ENCODE data around the gene PHACTR3. TPM values are rescaled to one million over a fixed set of nuclear protein-coding genes. Genes with fewer than 3 reads are reported as not detected.

PHACTR3 gene
- total and polyA plus RNA-seq, 2 donors (not counting 3 experiments of a cell fraction or from before 2014, with no cell fraction given) = not detected

GRCh38 chr20:59784365-59784764 is 180.0 kb downstream of the PHACTR3 start:
- H3K9me3 ChIP-seq (replicated peaks; ENCODE audit: control insufficient read depth, insufficient read depth, low read length) = no peaks in the 10 kb centered on the region
- no peaks in the 10 kb centered on the region for H3K4me1 ChIP-seq (ENCODE audit: control insufficient read depth, extremely low read depth, insufficient read depth, low read length)
- no peak for FAIRE-seq
- no peak overlapping the region for H3K27ac ChIP-seq (ENCODE audit: insufficient read depth, low read depth, low read length)
- no peaks in the 10 kb centered on the region for H3K36me3 ChIP-seq (ENCODE audit: control insufficient read depth in 2 of 2, extremely low read depth in 1 of 2, insufficient read depth in 2 of 2, low read length in 2 of 2)
- no peaks in the 10 kb centered on the region for H4K20me1 ChIP-seq (replicated peaks; ENCODE audit: control insufficient read depth, extremely low read depth, insufficient read depth, low read length)
- no peak for DNase-seq (ENCODE audit: low read depth, low spot score)
- TF ChIP-seq MYC (IDR thresholded peaks at IDR 0.05; ENCODE audit: low read depth, low read length) = no peak
- TF ChIP-seq FOS (IDR thresholded peaks at IDR 0.05; ENCODE audit: borderline replicate concordance, insufficient read depth, low read length) = no peak
- no peak for TF ChIP-seq POLR2AphosphoS5 (IDR thresholded peaks at IDR 0.05; ENCODE audit: insufficient read depth, low read depth, low read length)
- no peak for TF ChIP-seq CTCF (IDR thresholded peaks at IDR 0.05; ENCODE audit: extremely low read depth in 1 of 2, insufficient read depth in 1 of 2, low read depth in 1 of 2, low read length in 2 of 2)
- TF ChIP-seq POLR2A (IDR thresholded peaks at IDR 0.05; ENCODE audit: low read depth, low read length) = no peak
- TF ChIP-seq EZH2 (IDR thresholded peaks at IDR 0.05; ENCODE audit: borderline replicate concordance, low read depth, low read length, severe bottlenecking) = no peak
- no peak for TF ChIP-seq JUN (IDR thresholded peaks at IDR 0.05; ENCODE audit: borderline replicate concordance, insufficient read depth, insufficient read length, low read depth)
- TF ChIP-seq, protein P1, sequence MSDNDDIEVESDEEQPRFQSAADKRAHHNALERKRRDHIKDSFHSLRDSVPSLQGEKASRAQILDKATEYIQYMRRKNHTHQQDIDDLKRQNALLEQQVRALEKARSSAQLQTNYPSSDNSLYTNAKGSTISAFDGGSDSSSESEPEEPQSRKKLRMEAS (IDR thresholded peaks at IDR 0.05; ENCODE audit: insufficient read depth, insufficient read length) = no peak
- TF ChIP-seq GATA2 (IDR thresholded peaks at IDR 0.05; ENCODE audit: insufficient read depth, insufficient read length, low read depth, low read length) = no peak
- dilution Hi-C loops (cut with MboI; ENCODE audit: extremely low pct_ligation_motif_present, low sequenced_read_pairs) = no loop called here
- no peak overlapping the region for H2AFZ ChIP-seq (ENCODE audit: low read depth, low read length)
- no peak overlapping the region for H3K4me2 ChIP-seq (ENCODE audit: insufficient read depth, low read length)
- POLR2A ChIA-PET = no interaction called here
- no peak overlapping the region for H3K9ac ChIP-seq (replicated peaks; ENCODE audit: extremely low read depth, insufficient read depth, low read length)
- H3K79me2 ChIP-seq (ENCODE audit: control insufficient read depth, insufficient read depth, low read length) = no peaks in the 10 kb centered on the region
- H3K9me1 ChIP-seq (replicated peaks; ENCODE audit: control insufficient read depth, extremely low read depth, insufficient read depth, low read length) = no peaks in the 10 kb centered on the region
- CTCF ChIA-PET = no interaction called here
- no peaks in the 10 kb centered on the region for H3K27me3 ChIP-seq (ENCODE audit: control insufficient read depth in 2 of 2, insufficient read depth in 2 of 2, low read length in 2 of 2)
- intact Hi-C loops (cut with micrococcal nuclease) = no loop called here
- no peak overlapping the region for H3K4me3 ChIP-seq (replicated peaks in 1 of 3; ENCODE audit: insufficient read depth in 1 of 3, low read depth in 1 of 3, low read length in 3 of 3)
- no TSS peak for BruUV-seq (replicated peaks)
